IMR-90 (cell line): ENCODE results near the gene SFXN2.

Experiments
- BHLHE40 ChIP-seq: fragments of 150-350 bp; IDR thresholded peaks from 2 replicates; pipeline ENCODE4 v1.6.1; 2016; ENCODE audit warnings: mild to moderate bottlenecking, low read depth, low read length
- MAFK ChIP-seq: IDR thresholded peaks from 2 replicates; pipeline ENCODE4 v1.6.1; 2012; ENCODE audit warnings: low read depth, low read length, improper control_type of control experiment
- MAZ ChIP-seq: IDR thresholded peaks from 2 replicates; pipeline ENCODE4 v1.6.1; 2012; ENCODE audit warnings: low read depth, mild to moderate bottlenecking, low read length, improper control_type of control experiment, moderate library complexity, borderline replicate concordance
- POLR2A ChIP-seq: IDR thresholded peaks from 2 replicates; pipeline ENCODE4 v1.6.1; 2012; ENCODE audit warnings: mild to moderate bottlenecking, low read depth, low read length
- RAD21 ChIP-seq: IDR thresholded peaks from 2 replicates; pipeline ENCODE4 v1.6.1; 2012; ENCODE audit warnings: low read length, improper control_type of control experiment
- RFX5 ChIP-seq: IDR thresholded peaks from 2 replicates; pipeline ENCODE4 v1.8.0; 2012; ENCODE audit warnings: low read depth, mild to moderate bottlenecking, low read length, moderate library complexity
- SMC3 ChIP-seq: fragments of 150-350 bp; IDR thresholded peaks from 2 replicates; pipeline ENCODE4 v1.6.1; 2016; ENCODE audit warnings: low read depth, mild to moderate bottlenecking, antibody characterized with exemption, low read length, moderate library complexity
- TF ChIP-seq, protein P1 (sequence below): conservative IDR thresholded peaks from 2 replicates; pipeline ENCODE4 v1.5.1; 2012; ENCODE audit warnings: mild to moderate bottlenecking, low read depth, low read length, improper control_type of control experiment
- TF ChIP-seq, protein P2 (sequence below): fragments of 150-350 bp; IDR thresholded peaks from 2 replicates; pipeline ENCODE4 v1.6.1; 2017; ENCODE audit warnings: mild to moderate bottlenecking, antibody characterized with exemption, low read length, low read depth

DNA sequence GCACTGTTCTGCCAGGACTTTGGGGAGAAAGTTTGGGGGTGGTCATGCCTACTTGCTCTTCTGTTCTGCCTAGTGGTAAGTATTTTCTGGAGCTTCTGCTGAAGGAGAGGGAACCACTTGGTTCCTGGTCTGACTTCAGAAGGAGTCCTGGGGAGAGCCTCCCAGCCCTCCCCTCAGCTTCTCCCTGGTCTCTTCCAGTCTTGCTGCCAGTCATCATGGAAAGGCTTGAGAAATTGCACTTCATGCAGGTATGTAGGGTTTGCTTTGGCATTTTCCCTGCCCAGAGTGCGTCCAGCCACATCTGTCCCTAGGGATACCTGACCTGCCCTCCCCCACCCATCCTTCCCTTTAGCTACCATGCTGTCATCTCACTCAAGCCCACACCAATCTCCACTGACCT, 18.2 kb downstream of the SFXN2 start:
- no peak for TF ChIP-seq POLR2A
- TF ChIP-seq RFX5, result no peak
- TF ChIP-seq, protein P1, sequence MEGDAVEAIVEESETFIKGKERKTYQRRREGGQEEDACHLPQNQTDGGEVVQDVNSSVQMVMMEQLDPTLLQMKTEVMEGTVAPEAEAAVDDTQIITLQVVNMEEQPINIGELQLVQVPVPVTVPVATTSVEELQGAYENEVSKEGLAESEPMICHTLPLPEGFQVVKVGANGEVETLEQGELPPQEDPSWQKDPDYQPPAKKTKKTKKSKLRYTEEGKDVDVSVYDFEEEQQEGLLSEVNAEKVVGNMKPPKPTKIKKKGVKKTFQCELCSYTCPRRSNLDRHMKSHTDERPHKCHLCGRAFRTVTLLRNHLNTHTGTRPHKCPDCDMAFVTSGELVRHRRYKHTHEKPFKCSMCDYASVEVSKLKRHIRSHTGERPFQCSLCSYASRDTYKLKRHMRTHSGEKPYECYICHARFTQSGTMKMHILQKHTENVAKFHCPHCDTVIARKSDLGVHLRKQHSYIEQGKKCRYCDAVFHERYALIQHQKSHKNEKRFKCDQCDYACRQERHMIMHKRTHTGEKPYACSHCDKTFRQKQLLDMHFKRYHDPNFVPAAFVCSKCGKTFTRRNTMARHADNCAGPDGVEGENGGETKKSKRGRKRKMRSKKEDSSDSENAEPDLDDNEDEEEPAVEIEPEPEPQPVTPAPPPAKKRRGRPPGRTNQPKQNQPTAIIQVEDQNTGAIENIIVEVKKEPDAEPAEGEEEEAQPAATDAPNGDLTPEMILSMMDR, result no peak
- TF ChIP-seq RAD21, result no peak
- TF ChIP-seq MAZ, result no peak
- no peak for TF ChIP-seq BHLHE40
- TF ChIP-seq, protein P2, sequence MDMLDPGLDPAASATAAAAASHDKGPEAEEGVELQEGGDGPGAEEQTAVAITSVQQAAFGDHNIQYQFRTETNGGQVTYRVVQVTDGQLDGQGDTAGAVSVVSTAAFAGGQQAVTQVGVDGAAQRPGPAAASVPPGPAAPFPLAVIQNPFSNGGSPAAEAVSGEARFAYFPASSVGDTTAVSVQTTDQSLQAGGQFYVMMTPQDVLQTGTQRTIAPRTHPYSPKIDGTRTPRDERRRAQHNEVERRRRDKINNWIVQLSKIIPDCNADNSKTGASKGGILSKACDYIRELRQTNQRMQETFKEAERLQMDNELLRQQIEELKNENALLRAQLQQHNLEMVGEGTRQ, result no peak
- no peak for TF ChIP-seq MAFK
- no peak for TF ChIP-seq SMC3
